Activated CD8-positive, alpha-beta memory T cell treated with anti-CD3 and anti-CD28 coated beads, Interleukin-2, amount 50 U/mL, for 1 hour (primary cell): ENCODE measurements around the gene IQCF6.
"Not testable (repeated sequence)": the region's sequence is repeated elsewhere in the genome, so short reads cannot be mapped to it uniquely, and the experiment has no call there.

Experiments
- DNase-seq: peaks from one replicate; pipeline ENCODE4 v3.0.0-alpha.2; 2020; ENCODE audit errors: extremely low read depth

Gene IQCF6

DNA sequence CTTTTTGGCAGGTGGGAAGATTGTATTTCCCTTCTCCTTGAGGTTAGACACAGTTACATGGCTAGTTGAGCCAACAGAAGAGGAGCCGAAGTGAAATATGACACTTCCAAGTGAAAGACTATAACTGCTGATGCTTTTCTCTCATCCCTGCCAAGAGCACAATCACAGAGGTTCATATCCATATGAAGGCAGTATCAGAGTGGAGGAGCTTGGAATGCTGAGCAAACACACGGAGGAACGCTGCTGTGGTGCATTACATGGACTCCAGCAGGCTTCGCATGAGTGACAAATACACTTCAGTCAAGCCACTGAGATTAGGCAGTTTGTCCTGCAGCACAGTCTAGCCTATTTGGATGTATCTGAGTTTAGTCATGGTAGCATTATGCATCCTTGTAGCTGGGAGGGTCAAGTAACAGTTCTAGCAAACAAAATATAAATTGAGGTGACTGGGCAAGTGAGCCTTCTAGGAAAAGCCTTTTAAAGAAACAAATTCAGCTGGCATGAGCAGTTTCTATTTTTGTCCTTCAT lies 5.4 kb downstream of the IQCF6 start:
- DNase-seq, result no peak

DNA sequence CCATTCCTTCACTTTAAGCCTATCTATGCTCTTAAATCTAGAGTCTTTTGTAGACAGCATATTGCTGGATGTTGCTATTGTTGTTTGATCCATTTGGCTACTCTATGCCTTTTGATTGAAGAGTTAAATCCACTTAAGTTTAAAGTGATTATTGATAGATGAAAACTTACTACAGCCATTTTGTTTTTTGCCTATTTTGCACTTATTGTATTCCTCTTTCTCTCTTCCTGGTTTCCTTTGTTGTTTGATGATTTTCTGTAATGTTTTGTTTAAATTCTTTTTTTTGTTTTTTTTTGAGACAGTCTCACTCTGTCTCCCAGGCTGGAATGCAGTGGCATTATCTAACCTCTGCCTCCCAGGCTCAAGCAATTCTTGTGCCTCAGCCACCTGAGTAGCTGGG lies 19.8 kb downstream of the IQCF6 start:
- DNase-seq, result no peak

DNA sequence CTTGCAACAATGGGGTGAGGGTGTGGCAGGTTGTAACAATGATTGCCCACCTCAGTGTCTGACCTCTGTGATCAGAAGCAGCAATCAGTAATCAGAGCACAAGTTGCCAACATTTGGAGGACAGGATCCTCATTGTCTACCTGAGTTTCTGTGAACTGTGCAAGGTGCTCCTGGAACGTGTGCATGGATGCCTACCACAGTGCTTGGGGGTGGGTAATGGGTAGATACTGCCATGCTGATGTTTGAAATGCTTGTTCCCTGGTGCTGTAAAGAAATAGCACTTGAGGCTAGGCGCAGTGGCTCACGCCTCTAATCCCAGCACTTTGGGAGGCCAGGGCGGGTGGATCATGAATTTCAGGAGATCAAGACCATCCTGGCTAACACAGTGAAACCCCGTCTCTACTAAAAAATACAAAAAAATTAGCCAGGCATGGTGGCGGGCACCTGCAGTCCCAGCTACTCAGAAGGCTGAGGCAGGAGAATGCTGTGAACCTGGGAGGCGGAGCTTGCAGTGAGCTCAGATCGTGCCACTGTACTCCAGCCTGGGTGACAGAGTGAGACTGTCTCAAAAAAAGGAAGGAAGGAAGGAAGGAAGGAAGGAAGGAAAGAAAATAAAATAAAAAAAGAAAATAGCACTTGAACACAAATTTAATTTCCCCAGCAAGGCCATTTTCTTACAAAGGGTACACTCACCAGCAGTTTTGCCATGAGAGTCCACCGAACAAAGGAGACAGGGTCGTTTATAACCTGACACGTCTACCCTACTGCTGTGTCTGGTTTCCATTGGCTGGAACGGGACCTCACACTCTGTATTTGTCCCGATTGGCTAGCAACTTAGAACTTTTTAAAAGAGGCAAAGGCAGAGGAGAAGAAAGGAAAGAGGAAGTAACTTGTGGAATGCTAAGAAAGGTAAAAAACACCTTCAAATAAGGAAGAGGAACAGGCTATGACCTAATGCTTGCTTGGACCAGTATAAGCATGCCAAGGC lies 25.0 kb downstream of the IQCF6 start:
- not testable (repeated sequence) for DNase-seq

DNA sequence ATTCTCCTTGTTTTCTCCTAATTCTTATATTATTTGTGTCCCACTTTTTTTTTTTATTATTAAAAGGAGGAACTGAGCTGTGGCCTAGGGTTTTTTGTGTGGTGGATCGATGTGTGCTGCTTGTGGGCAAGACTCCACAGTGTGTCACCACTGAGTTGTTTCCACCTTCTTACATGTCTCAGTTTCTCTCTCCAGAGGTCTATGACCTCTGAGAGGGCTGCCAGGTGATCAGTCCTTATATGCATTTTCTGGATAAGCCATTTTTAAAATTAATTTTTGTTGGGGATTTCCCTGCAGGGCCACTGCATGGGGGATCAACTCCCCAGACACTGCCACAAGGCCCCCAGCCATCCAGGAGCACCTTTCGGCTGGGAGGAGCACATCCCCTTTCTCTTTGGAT lies 27.8 kb downstream of the IQCF6 start:
- DNase-seq, result no peak

DNA sequence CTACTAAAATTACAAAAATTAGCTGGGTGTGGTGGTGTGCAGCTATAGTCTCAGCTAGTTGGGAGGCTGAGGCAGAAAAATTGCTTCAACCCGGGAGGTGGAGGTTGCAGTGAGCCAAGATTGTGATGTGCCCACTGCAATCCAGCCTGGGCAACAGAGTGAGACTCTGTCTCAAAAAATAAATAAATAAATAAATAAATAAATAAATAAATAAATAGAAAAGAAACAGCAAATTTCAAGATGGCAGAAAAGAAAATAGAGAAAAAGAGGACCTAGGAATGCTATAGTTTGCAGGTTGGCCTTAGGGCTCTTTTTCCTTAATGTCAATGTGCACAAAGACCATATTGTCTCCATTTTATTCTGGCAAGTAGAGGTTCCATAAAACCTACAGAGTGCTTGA lies 28.2 kb downstream of the IQCF6 start:
- no peak for DNase-seq

DNA sequence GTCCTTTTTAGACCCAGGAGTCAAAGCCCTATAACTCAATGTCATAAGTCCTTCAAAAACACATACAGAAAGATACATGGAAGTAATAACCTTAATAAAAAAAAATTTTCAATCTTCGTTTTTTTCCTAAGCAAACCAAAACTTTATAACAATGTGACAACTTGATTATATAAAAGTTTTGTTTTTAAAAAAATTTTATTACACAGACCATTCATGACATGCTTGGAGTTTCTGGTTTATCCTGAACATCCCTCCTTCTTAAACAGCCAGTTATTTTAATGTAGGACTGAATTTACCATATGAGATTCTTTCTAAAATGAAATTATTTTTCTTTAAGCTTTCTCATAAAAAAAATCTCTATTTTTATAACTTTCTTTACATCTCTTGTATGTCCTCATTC lies 30.7 kb downstream of the IQCF6 start:
- DNase-seq, result no peak

DNA sequence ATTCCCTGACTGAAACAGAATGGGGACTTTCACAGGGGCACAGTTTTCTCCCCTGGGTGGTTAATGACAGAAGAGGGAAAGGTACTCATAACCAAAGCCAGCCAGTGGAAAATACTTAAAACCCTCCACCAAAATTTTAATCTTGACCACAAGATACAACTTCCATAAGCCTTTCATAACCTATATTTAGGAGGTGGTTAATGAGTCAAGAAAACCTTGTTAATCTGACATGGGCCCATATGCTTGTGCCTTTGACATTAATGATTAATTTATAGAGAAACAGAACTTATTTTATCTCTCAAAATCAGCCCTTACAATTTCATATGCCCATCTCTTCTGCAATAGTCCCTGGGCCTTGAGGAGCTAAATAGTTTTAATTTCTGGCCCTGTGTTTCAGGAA lies 31.2 kb downstream of the IQCF6 start:
- DNase-seq, result no peak

DNA sequence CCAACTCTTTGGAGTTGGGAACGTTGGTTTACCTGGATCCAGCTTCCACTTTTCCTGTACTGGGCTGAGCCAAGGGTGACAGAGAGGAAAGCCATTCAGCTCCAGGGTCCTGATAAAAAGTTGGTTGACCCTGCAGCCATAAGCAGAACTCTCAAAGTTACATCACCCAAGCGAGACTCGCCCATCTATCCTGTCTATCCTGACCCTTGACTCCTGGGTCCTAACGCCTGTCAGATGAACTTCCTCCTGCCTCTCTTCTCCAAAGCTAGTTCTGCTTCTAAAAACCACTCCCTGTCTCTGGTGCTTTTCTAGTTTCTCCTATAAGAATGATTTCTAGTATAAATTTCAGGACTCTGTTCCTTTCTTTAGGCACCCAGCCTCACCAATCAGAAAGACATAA lies 36.1 kb downstream of the IQCF6 start:
- not testable (repeated sequence) for DNase-seq

DNA sequence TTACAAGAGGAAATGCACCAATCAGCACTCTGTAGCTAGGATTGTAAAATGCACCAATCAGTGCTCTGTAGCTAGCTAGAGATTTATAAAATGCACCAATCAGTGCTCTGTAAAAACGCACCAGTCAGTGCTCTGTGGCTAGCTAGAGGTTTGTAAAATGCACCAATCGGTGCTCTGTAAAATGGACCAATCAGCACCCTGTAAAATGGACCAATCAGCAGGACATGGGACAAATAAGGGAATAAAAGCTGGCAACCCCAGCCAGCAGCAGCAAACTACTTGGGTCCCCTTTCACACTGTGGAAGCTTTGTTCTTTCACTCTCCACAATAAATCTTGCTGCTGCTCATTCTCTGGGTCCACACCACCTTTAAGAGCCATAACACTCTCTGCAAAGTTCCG lies 36.7 kb downstream of the IQCF6 start:
- not testable (repeated sequence) for DNase-seq

DNA sequence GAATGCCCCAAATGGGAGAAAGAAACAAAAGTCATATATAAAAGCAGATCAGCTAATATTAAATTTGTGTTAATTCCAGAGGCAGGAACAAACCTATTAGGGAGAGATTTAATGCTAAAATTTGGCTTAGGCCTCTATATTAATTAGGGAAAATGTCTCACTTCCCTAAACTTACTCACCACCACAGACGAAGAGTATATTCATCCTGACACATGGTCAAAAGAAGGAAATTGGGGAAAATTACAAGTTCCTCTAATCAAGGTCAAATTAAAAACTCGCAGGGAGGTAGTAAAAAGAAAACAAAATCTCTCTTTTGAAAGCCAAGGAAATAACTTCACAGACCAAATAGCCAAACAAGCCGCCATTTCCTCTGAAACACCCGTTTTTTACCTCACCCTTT lies 39.9 kb downstream of the IQCF6 start:
- no peak for DNase-seq

DNA sequence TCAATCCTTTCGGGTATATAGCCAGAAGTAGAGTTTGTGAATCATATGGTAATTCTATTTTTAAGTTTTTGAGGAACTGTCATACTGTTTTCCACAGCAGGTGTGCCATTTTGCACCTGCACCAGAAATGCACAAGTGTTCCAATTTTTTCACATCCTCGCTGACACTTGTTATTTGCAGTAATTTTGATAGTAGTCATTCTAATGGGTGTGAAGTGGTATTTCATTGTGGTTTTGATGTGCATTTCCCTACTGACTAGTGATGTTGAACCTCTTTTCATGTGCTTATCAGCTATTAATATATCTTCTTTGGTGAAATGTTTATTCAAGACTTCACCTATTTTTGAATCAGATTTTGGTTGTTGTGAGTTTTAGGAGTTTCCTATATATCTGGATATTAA lies 43.1 kb downstream of the IQCF6 start:
- no peak for DNase-seq

DNA sequence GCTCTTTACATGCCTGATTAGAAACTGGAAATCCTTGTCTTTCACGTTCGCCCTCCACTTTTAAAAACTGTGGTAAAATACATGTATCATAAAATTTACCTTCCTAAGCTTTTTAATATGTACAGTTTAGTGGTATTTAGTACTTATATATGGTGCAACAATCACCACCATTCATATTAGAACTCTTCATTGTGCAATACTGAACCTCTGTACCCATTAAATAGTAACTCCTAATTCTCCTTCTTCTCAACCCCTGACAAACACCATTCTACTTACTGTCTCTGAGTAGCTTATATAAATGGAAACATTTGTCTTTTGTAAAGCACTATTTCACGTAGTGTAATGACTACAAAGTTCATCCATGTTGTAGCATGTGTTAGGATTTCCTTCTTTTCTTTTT lies 44.0 kb downstream of the IQCF6 start:
- DNase-seq, result no peak

DNA sequence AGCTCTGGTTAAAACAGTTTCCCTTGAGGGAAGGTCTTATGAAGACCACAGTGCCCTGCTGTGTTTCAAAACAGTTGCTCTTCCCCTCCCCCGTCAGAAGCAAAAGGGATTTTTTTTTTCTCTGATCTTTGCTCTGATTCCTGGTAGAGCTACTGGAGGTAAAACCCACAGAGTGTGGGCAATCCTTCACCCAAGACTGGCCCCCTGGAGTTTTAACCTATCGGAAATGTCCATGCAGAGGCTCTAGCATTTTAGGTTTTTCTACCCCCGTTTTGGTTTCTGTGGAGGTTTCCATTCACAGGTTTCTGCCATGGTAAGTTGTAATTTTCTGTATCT lies 44.5 kb downstream of the IQCF6 start:
- no peak for DNase-seq

DNA sequence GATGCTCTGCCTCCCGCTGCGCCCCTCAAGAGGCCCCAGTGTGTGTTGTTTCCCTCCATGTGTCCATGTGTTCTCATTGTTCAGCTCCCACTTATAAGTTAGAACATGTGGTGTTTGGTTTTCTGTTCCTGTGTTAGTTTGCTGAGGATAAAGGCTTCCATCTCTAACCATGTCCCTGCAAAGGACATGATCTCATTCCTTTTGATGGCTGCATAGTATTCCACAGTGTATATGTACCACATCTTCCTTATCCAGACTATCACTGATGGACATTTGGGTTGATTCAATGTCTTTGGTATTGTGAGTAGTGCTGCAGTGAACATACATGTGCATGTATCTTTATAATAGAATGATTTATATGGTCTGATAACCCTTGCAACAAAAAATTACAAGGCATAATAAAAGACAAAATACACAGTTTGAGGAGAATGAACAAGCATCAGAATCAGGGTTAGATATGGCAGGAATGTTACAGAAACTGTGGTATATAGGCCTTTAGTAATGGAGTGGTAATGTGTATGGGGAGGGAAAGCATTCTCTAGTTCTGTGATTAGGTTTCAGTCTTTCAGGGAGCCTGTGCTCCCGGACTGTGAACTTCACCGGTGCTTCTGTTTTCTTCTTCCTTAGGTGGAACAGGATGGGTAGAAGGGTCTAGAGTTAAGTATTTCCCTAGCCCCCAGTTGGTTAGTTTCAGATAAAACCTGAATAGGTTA lies 45.0 kb downstream of the IQCF6 start:
- DNase-seq, result no peak

DNA sequence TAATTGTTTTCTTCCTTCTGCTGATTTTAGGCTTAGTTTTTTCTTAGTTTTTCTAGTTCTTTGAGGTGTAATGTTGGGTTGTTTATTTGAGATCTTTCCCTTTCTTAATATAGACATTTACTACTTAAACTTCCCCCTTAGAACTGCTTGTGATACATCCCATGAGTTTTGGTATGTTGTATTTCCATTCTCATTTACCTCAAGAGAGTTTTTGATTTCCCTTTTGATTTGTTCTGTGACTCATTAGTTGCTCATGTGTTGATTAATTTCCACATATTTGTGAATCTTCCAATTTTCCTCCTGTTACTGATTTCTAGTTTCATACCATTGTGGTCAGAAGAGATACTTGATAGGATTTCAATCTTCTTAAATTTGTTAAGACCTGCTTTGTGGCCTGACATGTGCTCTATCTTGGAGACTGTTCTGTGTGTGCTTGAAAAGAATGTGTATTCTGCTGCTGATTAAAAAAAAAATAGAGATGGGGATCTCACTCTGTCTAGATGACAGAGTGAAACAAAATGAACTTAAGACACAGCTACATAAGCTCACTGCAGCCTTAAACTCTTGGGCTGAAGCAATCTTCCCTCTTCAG lies 49.9 kb downstream of the IQCF6 start:
- DNase-seq, result no peak
